B cell (primary cell): Measurements from ENCODE around the gene DCAKD. TPM values are rescaled to one million over a fixed set of nuclear protein-coding genes. Genes with fewer than 3 reads are reported as not detected.

Experiments
- ATAC-seq: fragments of 200-7000 bp; cut with Tn5 transposase; one replicate; pipeline ENCODE4 v1.10.0; 2021; ENCODE audit warnings: low read depth, mild to moderate bottlenecking, moderate number of reproducible peaks, moderate library complexity
- CTCF ChIA-PET: fragments of 350-600 bp; sonication (Branson Sonifier 250); formaldehyde crosslinking; loops from one replicate; lab custom pipeline; 2021; ENCODE audit warnings: antibody characterized with exemption, inconsistent platforms; lab: Charles Lee
- POLR2A ChIA-PET: fragments of 350-600 bp; sonication (Branson Sonifier 250); formaldehyde crosslinking; loops from one replicate; lab custom pipeline; 2021; ENCODE audit warnings: antibody characterized with exemption; lab: Charles Lee
- DNase-seq: peaks from one replicate; pipeline ENCODE4 v3.0.0; 2013
- H2AFZ ChIP-seq: 2 replicates; pipeline ENCODE4 v1.6.1; 2012; ENCODE audit warnings: mild to moderate bottlenecking, low read depth, low read length; ENCODE audit not compliant: insufficient read depth, poor library complexity, severe bottlenecking
- H3K27ac ChIP-seq, 2 donors: 1 replicate in 1 of 2; 2 replicates in 1 of 2; pipeline ENCODE4 v1.5.1; 2012 to 2013; ENCODE audit warnings: low read length in 2 of 2, mild to moderate bottlenecking in 2 of 2, moderate library complexity in 1 of 2
- H3K27me3 ChIP-seq, 4 experiments: fragments of 200-600 bp in 1 of 4; sonication (generic) in 1 of 4; replicated peaks in 1 of 4; 1 replicate in 2 of 4; 2 replicates in 2 of 4; pipeline versions ENCODE4 v1.6.1 to v1.7.0; 2013 to 2016; ENCODE audit warnings: low read length in 3 of 4, mild to moderate bottlenecking in 2 of 4, mixed read lengths in 1 of 4, moderate library complexity in 1 of 4; ENCODE audit not compliant: insufficient read depth in 4 of 4, control insufficient read depth in 3 of 4; ENCODE audit errors: control extremely low read depth in 1 of 4
- H3K36me3 ChIP-seq, 2 experiments: replicated peaks in 1 of 2; 1 replicate in 1 of 2; 2 replicates in 1 of 2; pipeline versions ENCODE4 v1.6.1 to v1.7.1; 2013; ENCODE audit warnings: low read length in 1 of 2; ENCODE audit not compliant: insufficient read depth in 2 of 2, control insufficient read depth in 1 of 2; ENCODE audit errors: control extremely low read depth in 1 of 2, extremely low read depth in 1 of 2
- H3K4me1 ChIP-seq, 2 donors: fragments of 200-600 bp in 1 of 2; sonication (generic) in 1 of 2; 1 replicate in 1 of 2; 2 replicates in 1 of 2; pipeline versions ENCODE4 v1.5.1 to v1.6.1; 2013 to 2017; ENCODE audit warnings: low read length in 2 of 2; ENCODE audit not compliant: control insufficient read depth in 2 of 2, insufficient read depth in 2 of 2
- H3K4me2 ChIP-seq: replicated peaks from 2 replicates; pipeline ENCODE3; 2012; ENCODE audit warnings: mild to moderate bottlenecking, low read depth, low read length; ENCODE audit not compliant: poor library complexity, severe bottlenecking
- H3K4me3 ChIP-seq, 5 experiments: fragments of 200-600 bp in 1 of 5; sonication (generic) in 1 of 5; 1 replicate in 3 of 5; 2 replicates in 2 of 5; pipeline versions ENCODE4 v1.5.1 to v1.7.0; 2011 to 2016; ENCODE audit warnings: low read length in 4 of 5, mild to moderate bottlenecking in 4 of 5, low read depth in 2 of 5, control low read depth in 1 of 5, moderate library complexity in 1 of 5; ENCODE audit not compliant: insufficient read depth in 1 of 5; ENCODE audit errors: control extremely low read depth in 1 of 5, extremely low read depth in 1 of 5
- H3K79me2 ChIP-seq: fragments of 200-600 bp; sonication (generic); one replicate; pipeline ENCODE4 v1.6.0; 2016; ENCODE audit warnings: low read length; ENCODE audit not compliant: control insufficient read depth, insufficient read depth
- H3K9ac ChIP-seq: fragments of 200-600 bp; sonication (generic); 2 replicates; pipeline ENCODE4 v1.6.1; 2017; ENCODE audit warnings: mild to moderate bottlenecking, low read length, moderate library complexity
- H3K9me3 ChIP-seq, 3 donors: one replicate each; pipeline versions ENCODE4 v1.6.1 to v1.7.1; 2013; ENCODE audit warnings: low read length in 2 of 3; ENCODE audit not compliant: control insufficient read depth in 2 of 3, insufficient read depth in 1 of 3; ENCODE audit errors: control extremely low read depth in 1 of 3
- H4K20me1 ChIP-seq: 2 replicates; pipeline ENCODE4 v1.6.0; 2012; ENCODE audit warnings: mild to moderate bottlenecking, low read length; ENCODE audit not compliant: insufficient read depth, control insufficient read depth, poor library complexity, severe bottlenecking
- H3K27ac Mint-ChIP-seq: one replicate; pipeline ENCODE4 v1.8.0; 2021; ENCODE audit warnings: mixed read lengths
- H3K27me3 Mint-ChIP-seq: one replicate; pipeline ENCODE4 v1.8.0; 2021; ENCODE audit warnings: mixed read lengths
- H3K4me1 Mint-ChIP-seq: one replicate; pipeline ENCODE4 v1.8.0; 2021; ENCODE audit warnings: mixed read lengths
- H3K4me3 Mint-ChIP-seq: one replicate; pipeline ENCODE4 v1.8.0; 2021; ENCODE audit warnings: mixed read lengths
- H3K9me3 Mint-ChIP-seq: one replicate; pipeline ENCODE4 v1.8.0; 2022; ENCODE audit warnings: mixed read lengths; ENCODE audit not compliant: insufficient read depth
- EZH2 ChIP-seq: IDR thresholded peaks from 2 replicates; pipeline ENCODE4 v1.6.1; 2012; ENCODE audit warnings: borderline replicate concordance, low read depth, mild to moderate bottlenecking, moderate library complexity, low read length; ENCODE audit not compliant: insufficient read depth, poor library complexity, severe bottlenecking
- WGBS: methylation state at CpG from one replicate; pipeline ENCODE4 v1.1.5; 2013; ENCODE audit warnings: missing lambda C conversion rate; ENCODE audit not compliant: insufficient coverage; 5-methylcytosine and 5-hydroxymethylcytosine counted together
- intact Hi-C: fragments of 100-400 bp; cut with micrococcal nuclease; formaldehyde crosslinking; loops from one replicate; pipeline ENCODE4 v1.10.0; 2022
- polyA plus RNA-seq: library from polyadenylated mRNA; depleted of rRNA; stranded (reverse); fragments of >200 nt; gene quantifications from 2 replicates; pipeline ENCODE4 v1.2.3, GENCODE V29; 2012
- total RNA-seq, 2 donors: library from RNA; stranded (reverse); fragments of 120-200 nt in 1 of 2; gene quantifications; 1 replicate in 1 of 2; 2 replicates in 1 of 2; pipeline versions ENCODE4 v1.2.3 to v1.2.4, GENCODE V29; 2013 to 2022
- TF ChIP-seq, protein P1 (sequence below): fragments of 200-600 bp; IDR thresholded peaks from one replicate; pipeline ENCODE4 v1.8.0; 2022; ENCODE audit warnings: antibody characterized with exemption, mild to moderate bottlenecking

DCAKD gene
- total and polyA plus RNA-seq, 2 donors (not counting 1 experiment from before 2014, with no cell fraction given) = 20.6 to 31.5 TPM

GRCh38 chr17:44982113-44982702 lies 69.2 kb downstream of the DCAKD start:
- Histone ChIP-seq H3K27me3 (peaks cover 0 to 54% (median 10%) of the 10 kb centered on the region in 4 experiments), H3K79me2 (no peaks in the 10 kb centered on the region), H3K9ac (no peak overlapping the region), H3K4me3 (no peak overlapping the region), H3K4me2 (no peak overlapping the region), H2AFZ (no peak overlapping the region), H3K36me3 (no peaks in the 10 kb centered on the region), H3K9me3 (peaks cover 0 to 2% (median 0%) of the 10 kb centered on the region in 3 donors), H4K20me1 (no peaks in the 10 kb centered on the region), H3K27ac (no peak overlapping the region), H3K4me1 (peaks cover under 1 to 1% of the 10 kb centered on the region in 2 donors)
- intact Hi-C loops = no loop called here
- Mint-ChIP-seq H3K27me3 (peaks cover 23% of the 10 kb centered on the region), H3K27ac (no peak overlapping the region), H3K4me1 (no peaks in the 10 kb centered on the region), H3K4me3 (no peak overlapping the region), H3K9me3 (no peaks in the 10 kb centered on the region)
- ATAC-seq (no peak), DNase-seq (no peak)
- ChIA-PET POLR2A (no interaction called here), CTCF (no interaction called here)
- 95% methylated on average over 3 of the region's 3 CpGs for WGBS
- TF ChIP-seq EZH2 = no peak
- TF ChIP-seq, protein P1, sequence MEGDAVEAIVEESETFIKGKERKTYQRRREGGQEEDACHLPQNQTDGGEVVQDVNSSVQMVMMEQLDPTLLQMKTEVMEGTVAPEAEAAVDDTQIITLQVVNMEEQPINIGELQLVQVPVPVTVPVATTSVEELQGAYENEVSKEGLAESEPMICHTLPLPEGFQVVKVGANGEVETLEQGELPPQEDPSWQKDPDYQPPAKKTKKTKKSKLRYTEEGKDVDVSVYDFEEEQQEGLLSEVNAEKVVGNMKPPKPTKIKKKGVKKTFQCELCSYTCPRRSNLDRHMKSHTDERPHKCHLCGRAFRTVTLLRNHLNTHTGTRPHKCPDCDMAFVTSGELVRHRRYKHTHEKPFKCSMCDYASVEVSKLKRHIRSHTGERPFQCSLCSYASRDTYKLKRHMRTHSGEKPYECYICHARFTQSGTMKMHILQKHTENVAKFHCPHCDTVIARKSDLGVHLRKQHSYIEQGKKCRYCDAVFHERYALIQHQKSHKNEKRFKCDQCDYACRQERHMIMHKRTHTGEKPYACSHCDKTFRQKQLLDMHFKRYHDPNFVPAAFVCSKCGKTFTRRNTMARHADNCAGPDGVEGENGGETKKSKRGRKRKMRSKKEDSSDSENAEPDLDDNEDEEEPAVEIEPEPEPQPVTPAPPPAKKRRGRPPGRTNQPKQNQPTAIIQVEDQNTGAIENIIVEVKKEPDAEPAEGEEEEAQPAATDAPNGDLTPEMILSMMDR = no peak

GRCh38 chr17:44981221-44981968 lies 70.0 kb downstream of the DCAKD start:
- H3K4me3 ChIP-seq = no peak overlapping the region
- H3K4me1 ChIP-seq = no peaks in the 10 kb centered on the region
- H4K20me1 ChIP-seq = no peaks in the 10 kb centered on the region
- H3K79me2 ChIP-seq = no peaks in the 10 kb centered on the region
- CTCF ChIA-PET = no interaction called here
- no peak overlapping the region for H3K4me3 Mint-ChIP-seq
- no peak for DNase-seq
- no peaks in the 10 kb centered on the region for H3K36me3 ChIP-seq
- peaks cover 0 to 2% (median 0%) of the 10 kb centered on the region in 3 donors for H3K9me3 ChIP-seq
- H3K27me3 ChIP-seq = peaks cover 0 to 46% (median 9%) of the 10 kb centered on the region in 4 experiments
- no peak for ATAC-seq
- no peak overlapping the region for H3K27ac ChIP-seq
- POLR2A ChIA-PET = no interaction called here
- no peaks in the 10 kb centered on the region for H3K4me1 Mint-ChIP-seq
- H3K27me3 Mint-ChIP-seq = peaks cover 24% of the 10 kb centered on the region
- 71% methylated on average over 4 of the region's 12 CpGs for WGBS
- no peak overlapping the region for H3K9ac ChIP-seq
- H3K9me3 Mint-ChIP-seq = no peaks in the 10 kb centered on the region
- no peak for TF ChIP-seq EZH2
- TF ChIP-seq, protein P1 = no peak
- intact Hi-C loops = no loop called here
- no peak overlapping the region for H3K27ac Mint-ChIP-seq
- no peak overlapping the region for H3K4me2 ChIP-seq
- H2AFZ ChIP-seq = no peak overlapping the region
